H9 (cell line): Measurements from ENCODE around the gene PLEKHA1. TPM values are rescaled to one million over a fixed set of nuclear protein-coding genes. Genes with fewer than 3 reads are reported as not detected.

Experiments
- DNase-seq: peaks from one replicate; pipeline ENCODE4 v3.0.0-alpha.2; 2017
- H2AFZ ChIP-seq: one replicate; pipeline ENCODE4 v1.6.1; 2013; ENCODE audit warnings: mild to moderate bottlenecking, low read length, control low read depth, moderate library complexity
- H2AK5ac ChIP-seq: 2 replicates; pipeline ENCODE4 v1.6.1; 2013; ENCODE audit warnings: low read length, control low read depth, mixed read lengths; ENCODE audit not compliant: insufficient read length
- H2BK120ac ChIP-seq: one replicate; pipeline ENCODE4 v1.6.1; 2013; ENCODE audit warnings: low read depth, mild to moderate bottlenecking, low read length, control low read depth, inconsistent platforms; ENCODE audit not compliant: poor library complexity, severe bottlenecking
- H2BK12ac ChIP-seq: 2 replicates; pipeline ENCODE4 v1.6.1; 2013; ENCODE audit warnings: low read length, control low read depth, mixed read lengths, low read depth; ENCODE audit not compliant: insufficient read length
- H2BK15ac ChIP-seq: 2 replicates; pipeline ENCODE4 v1.6.1; 2013; ENCODE audit warnings: low read depth, low read length, control low read depth
- H2BK20ac ChIP-seq: one replicate; pipeline ENCODE4 v1.6.1; 2013; ENCODE audit warnings: low read depth, mild to moderate bottlenecking, low read length, control low read depth, inconsistent platforms; ENCODE audit not compliant: poor library complexity, severe bottlenecking
- H2BK5ac ChIP-seq: 2 replicates; pipeline ENCODE4 v1.6.1; 2013; ENCODE audit warnings: low read length, control low read depth, mixed read lengths; ENCODE audit not compliant: insufficient read length
- H3K14ac ChIP-seq: 2 replicates; pipeline ENCODE4 v1.6.1; 2013; ENCODE audit warnings: low read length, control low read depth; ENCODE audit not compliant: insufficient read depth
- H3K18ac ChIP-seq: 2 replicates; pipeline ENCODE4 v1.6.1; 2013; ENCODE audit warnings: low read depth, mild to moderate bottlenecking, mixed read lengths, low read length, control low read depth; ENCODE audit not compliant: insufficient read length
- H3K23ac ChIP-seq: 2 replicates; pipeline ENCODE4 v1.6.1; 2013; ENCODE audit warnings: low read length, control low read depth, mixed read lengths, low read depth; ENCODE audit not compliant: insufficient read length
- H3K23me2 ChIP-seq: 2 replicates; pipeline ENCODE4 v1.6.1; 2013; ENCODE audit warnings: low read depth, mild to moderate bottlenecking, mixed read lengths, low read length, control low read depth; ENCODE audit not compliant: insufficient read length, poor library complexity, severe bottlenecking
- H3K27ac ChIP-seq: 2 replicates; pipeline ENCODE4 v1.5.1; 2013; ENCODE audit warnings: low read length, control low read depth, mixed read lengths, low read depth; ENCODE audit not compliant: insufficient read length
- H3K27me3 ChIP-seq: 2 replicates; pipeline ENCODE4 v1.6.1; 2013; ENCODE audit warnings: low read length, control low read depth, inconsistent platforms; ENCODE audit not compliant: insufficient read depth
- H3K4ac ChIP-seq: 2 replicates; pipeline ENCODE4 v1.6.1; 2013; ENCODE audit warnings: low read depth, mild to moderate bottlenecking, control low read depth, inconsistent platforms, low read length, moderate library complexity
- H3K4me1 ChIP-seq: 2 replicates; pipeline ENCODE4 v1.6.1; 2013; ENCODE audit warnings: low read length, control low read depth, inconsistent platforms; ENCODE audit not compliant: insufficient read depth
- H3K4me2 ChIP-seq: 2 replicates; pipeline ENCODE4 v1.6.1; 2013; ENCODE audit warnings: low read length, control low read depth, mixed read lengths; ENCODE audit not compliant: insufficient read length, insufficient read depth
- H3K56ac ChIP-seq: 2 replicates; pipeline ENCODE4 v1.6.1; 2013; ENCODE audit warnings: low read depth, mild to moderate bottlenecking, mixed read lengths, low read length, control low read depth; ENCODE audit not compliant: insufficient read length
- H3K79me1 ChIP-seq: 2 replicates; pipeline ENCODE4 v1.6.1; 2013; ENCODE audit warnings: low read depth, mild to moderate bottlenecking, moderate library complexity, low read length, control low read depth, inconsistent platforms; ENCODE audit not compliant: insufficient read depth, poor library complexity, severe bottlenecking
- H3K79me2 ChIP-seq: 2 replicates; pipeline ENCODE4 v1.6.1; 2013; ENCODE audit warnings: low read length, control low read depth, inconsistent platforms; ENCODE audit not compliant: insufficient read depth
- H3K9ac ChIP-seq: 2 replicates; pipeline ENCODE4 v1.6.1; 2013; ENCODE audit warnings: low read length, control low read depth, mixed read lengths; ENCODE audit not compliant: insufficient read length; ENCODE audit errors: extremely low read depth
- H3K9me3 ChIP-seq: one replicate; pipeline ENCODE4 v1.6.1; 2013; ENCODE audit warnings: low read depth, low read length, inconsistent platforms; ENCODE audit not compliant: control insufficient read depth
- H3T11ph ChIP-seq: one replicate; pipeline ENCODE4 v1.6.1; 2013; ENCODE audit warnings: mild to moderate bottlenecking, low read length, control low read depth, inconsistent platforms
- H4K20me1 ChIP-seq: one replicate; pipeline ENCODE4 v1.6.1; 2013; ENCODE audit not compliant: control insufficient read depth, insufficient read length, insufficient read depth
- H4K5ac ChIP-seq: 2 replicates; pipeline ENCODE4 v1.6.1; 2013; ENCODE audit warnings: low read depth, mild to moderate bottlenecking, mixed read lengths, low read length, control low read depth; ENCODE audit not compliant: insufficient read length
- H4K8ac ChIP-seq: replicated peaks from 2 replicates; pipeline ENCODE4 v1.6.1; 2013; ENCODE audit warnings: low read length, control low read depth, mixed read lengths, low read depth; ENCODE audit not compliant: insufficient read length
- H4K91ac ChIP-seq: 2 replicates; pipeline ENCODE4 v1.6.1; 2013; ENCODE audit warnings: low read depth, mild to moderate bottlenecking, moderate library complexity, mixed read lengths, low read length, control low read depth; ENCODE audit not compliant: insufficient read length
- H3K27ac Mint-ChIP-seq, 3 experiments: 2 replicates in 2 of 3; 3 replicates in 1 of 3; pipeline ENCODE4 v1.8.0; 2020 to 2021; ENCODE audit warnings: mixed read lengths in 3 of 3, mild to moderate bottlenecking in 1 of 3, moderate library complexity in 1 of 3
- H3K27me3 Mint-ChIP-seq: 2 replicates; pipeline ENCODE4 v1.8.0; 2021; ENCODE audit warnings: low read depth, mild to moderate bottlenecking, moderate library complexity, mixed read lengths
- H3K36me3 Mint-ChIP-seq, 3 experiments: 2 replicates in 2 of 3; 3 replicates in 1 of 3; pipeline ENCODE4 v1.8.0; 2020 to 2021; ENCODE audit warnings: low read depth in 3 of 3, mixed read lengths in 3 of 3; ENCODE audit not compliant: insufficient read depth in 1 of 3
- H3K4me1 Mint-ChIP-seq, 2 experiments: 2 replicates each; pipeline ENCODE4 v1.8.0; 2020; ENCODE audit warnings: mixed read lengths in 2 of 2
- H3K4me3 Mint-ChIP-seq, 2 experiments: 2 replicates in 1 of 2; 3 replicates in 1 of 2; pipeline ENCODE4 v1.8.0; 2020 to 2021; ENCODE audit warnings: mild to moderate bottlenecking in 2 of 2, mixed read lengths in 2 of 2, moderate library complexity in 1 of 2
- H3K9me3 Mint-ChIP-seq, 2 experiments: 2 replicates in 1 of 2; 3 replicates in 1 of 2; pipeline ENCODE4 v1.8.0; 2020; ENCODE audit warnings: mild to moderate bottlenecking in 2 of 2, mixed read lengths in 2 of 2, moderate library complexity in 1 of 2
- CTCF ChIP-seq: fragments of 200-600 bp; sonication (generic); conservative IDR thresholded peaks from 3 replicates; pipeline ENCODE4 v1.8.0; 2021; ENCODE audit warnings: antibody characterized with exemption, mild to moderate bottlenecking
- WGBS: extraction: QIAGEN DNeasy Blood & Tissue Kit; methylation state at CpG from one replicate; pipeline ENCODE4 v1.1.7; 2013; ENCODE audit warnings: missing lambda C conversion rate, low lambda C conversion rate, mixed read lengths; ENCODE audit not compliant: insufficient read length; ENCODE audit errors: extremely low coverage; 5-methylcytosine and 5-hydroxymethylcytosine counted together
- total RNA-seq: library from RNA; stranded (reverse); gene quantifications from 2 replicates; pipeline ENCODE4 v1.2.1, GENCODE V29; 2021

PLEKHA1 gene
- total RNA-seq, 1 experiment from 2014 or later, result 32.7 TPM

GRCh38 chr10:122386514-122386913 lies 12.0 kb downstream of the PLEKHA1 start:
- Histone ChIP-seq H3K9ac (no peak overlapping the region), H3K4me1 (no peaks in the 10 kb centered on the region), H4K20me1 (no peaks in the 10 kb centered on the region), H3K23me2 (no peaks in the 10 kb centered on the region), H4K91ac (no peak overlapping the region), H2BK5ac (no peak overlapping the region), H3K4ac (no peak overlapping the region), H3K79me1 (peaks cover 7% of the 10 kb centered on the region), H2AFZ (no peak overlapping the region), H3K27ac (no peak overlapping the region), H2AK5ac (no peak overlapping the region), H3K23ac (no peak overlapping the region), H4K5ac (no peak overlapping the region), H2BK15ac (no peak overlapping the region), H3K79me2 (peaks cover 4% of the 10 kb centered on the region; the same call in 1 of the 2 replicates), H2BK20ac (no peak overlapping the region), H3K14ac (no peak overlapping the region), H2BK12ac (no peak overlapping the region), H4K8ac (no peak overlapping the region), H3T11ph (no peak overlapping the region), H3K56ac (no peak overlapping the region), H2BK120ac (no peak overlapping the region), H3K27me3 (no peaks in the 10 kb centered on the region; the same call in 1 of the 2 replicates), H3K9me3 (no peaks in the 10 kb centered on the region), H3K18ac (no peak overlapping the region), H3K4me2 (no peak overlapping the region)
- H3K27me3 Mint-ChIP-seq, result no peaks in the 10 kb centered on the region
- no peaks in the 10 kb centered on the region for H3K4me1 Mint-ChIP-seq
- H3K9me3 Mint-ChIP-seq, result peaks cover 9 to 19% of the 10 kb centered on the region in 2 experiments
- peaks cover 25 to 35% (median 29%) of the 10 kb centered on the region in 3 experiments for H3K36me3 Mint-ChIP-seq
- DNase-seq, result no peak
- no peak overlapping the region for H3K27ac Mint-ChIP-seq
- no peak overlapping the region for H3K4me3 Mint-ChIP-seq
- no CpG with 5 or more reads among the region's 2 CpGs for WGBS
- TF ChIP-seq CTCF, result no peak
